Cardiac fibroblast (primary cell): ENCODE data around the gene PPP6C.
"Not testable (repeated sequence)": the region's sequence is repeated elsewhere in the genome, so short reads cannot be mapped to it uniquely, and the experiment has no call there.

ENCODE experiments used
- DNase-seq, 2 donors: peaks; one replicate each; pipeline versions ENCODE4 v3.0.0 to v3.0.0-alpha.2; 2010; ENCODE audit warnings: low read depth in 2 of 2
- H3K4me3 ChIP-seq, 2 donors: replicated peaks in 1 of 2; 1 replicate in 1 of 2; 2 replicates in 1 of 2; pipeline ENCODE4 v1.5.1; 2011; ENCODE audit warnings: low read depth in 2 of 2, low read length in 2 of 2, mild to moderate bottlenecking in 2 of 2, moderate library complexity in 1 of 2
- TF ChIP-seq, protein P1 (sequence below): IDR thresholded peaks from one replicate; pipeline ENCODE4 v1.5.1; 2011; ENCODE audit warnings: low read depth, mild to moderate bottlenecking, low read length, inconsistent platforms

PPP6C gene

DNA sequence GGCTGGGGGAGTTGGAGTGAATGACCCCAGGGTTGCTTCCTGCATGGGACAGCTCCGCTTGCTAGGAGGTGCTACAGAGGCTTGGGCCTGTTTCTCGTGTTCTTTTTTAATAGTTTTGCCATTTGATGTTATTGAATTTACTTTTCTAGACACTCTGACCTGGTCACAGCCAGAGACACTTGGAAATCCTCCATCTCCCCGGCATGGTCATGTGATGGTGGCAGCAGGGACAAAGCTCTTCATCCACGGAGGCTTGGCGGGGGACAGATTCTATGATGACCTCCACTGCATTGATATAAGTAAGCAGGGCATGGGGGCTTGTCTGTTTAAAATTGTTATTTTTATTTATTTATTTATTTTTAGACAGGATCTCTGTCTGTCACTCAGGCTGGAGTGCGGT is 38.2 kb upstream of the PPP6C start:
- DNase-seq: no peak
- TF ChIP-seq, protein P1, sequence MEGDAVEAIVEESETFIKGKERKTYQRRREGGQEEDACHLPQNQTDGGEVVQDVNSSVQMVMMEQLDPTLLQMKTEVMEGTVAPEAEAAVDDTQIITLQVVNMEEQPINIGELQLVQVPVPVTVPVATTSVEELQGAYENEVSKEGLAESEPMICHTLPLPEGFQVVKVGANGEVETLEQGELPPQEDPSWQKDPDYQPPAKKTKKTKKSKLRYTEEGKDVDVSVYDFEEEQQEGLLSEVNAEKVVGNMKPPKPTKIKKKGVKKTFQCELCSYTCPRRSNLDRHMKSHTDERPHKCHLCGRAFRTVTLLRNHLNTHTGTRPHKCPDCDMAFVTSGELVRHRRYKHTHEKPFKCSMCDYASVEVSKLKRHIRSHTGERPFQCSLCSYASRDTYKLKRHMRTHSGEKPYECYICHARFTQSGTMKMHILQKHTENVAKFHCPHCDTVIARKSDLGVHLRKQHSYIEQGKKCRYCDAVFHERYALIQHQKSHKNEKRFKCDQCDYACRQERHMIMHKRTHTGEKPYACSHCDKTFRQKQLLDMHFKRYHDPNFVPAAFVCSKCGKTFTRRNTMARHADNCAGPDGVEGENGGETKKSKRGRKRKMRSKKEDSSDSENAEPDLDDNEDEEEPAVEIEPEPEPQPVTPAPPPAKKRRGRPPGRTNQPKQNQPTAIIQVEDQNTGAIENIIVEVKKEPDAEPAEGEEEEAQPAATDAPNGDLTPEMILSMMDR: no peak

DNA sequence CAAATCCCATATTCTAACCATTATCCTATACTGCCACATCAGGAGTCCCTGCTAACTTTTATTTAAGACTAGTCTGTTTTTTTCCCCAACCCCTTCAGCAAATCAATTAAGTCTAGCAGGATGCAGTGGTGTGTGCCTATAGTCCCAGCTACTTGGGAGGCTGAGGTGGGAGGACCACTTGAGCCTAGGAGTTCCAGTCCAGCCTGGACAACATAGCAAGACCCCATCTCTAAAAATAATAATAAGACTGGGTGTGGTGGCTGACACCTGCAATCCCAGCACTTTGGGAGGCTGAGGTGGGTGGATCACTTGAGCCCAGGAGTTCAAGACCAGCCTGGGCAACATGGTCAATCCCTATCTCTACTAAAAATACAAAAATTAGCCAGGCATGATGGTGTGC is 35.3 kb upstream of the PPP6C start:
- not testable (repeated sequence) for H3K4me3 ChIP-seq, DNase-seq

More for the DNA sequence above, 38.2 kb upstream of the PPP6C start:
- no peak overlapping the region for H3K4me3 ChIP-seq

DNA sequence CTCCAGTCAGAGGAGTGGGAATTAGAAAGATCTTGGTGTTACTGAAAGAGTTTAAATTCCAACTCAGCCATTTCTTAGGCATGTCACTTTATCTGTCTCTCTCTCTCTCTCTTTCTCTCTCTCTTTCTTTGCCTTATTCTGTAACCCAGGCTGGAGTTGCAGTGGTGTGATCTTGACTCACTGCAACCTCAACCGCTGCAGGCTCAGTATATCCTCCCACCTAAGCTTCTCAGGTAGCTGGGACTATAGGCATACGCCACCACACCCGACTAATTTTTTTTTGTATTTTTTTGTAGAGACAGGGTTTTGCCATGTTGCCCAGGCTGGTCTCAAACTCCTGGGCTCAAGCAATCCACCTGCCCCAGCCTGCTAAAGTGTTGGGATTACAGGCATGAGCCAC is 29.0 kb upstream of the PPP6C start:
- DNase-seq: no peak
- TF ChIP-seq, protein P1: no peak
- no peak overlapping the region for H3K4me3 ChIP-seq

DNA sequence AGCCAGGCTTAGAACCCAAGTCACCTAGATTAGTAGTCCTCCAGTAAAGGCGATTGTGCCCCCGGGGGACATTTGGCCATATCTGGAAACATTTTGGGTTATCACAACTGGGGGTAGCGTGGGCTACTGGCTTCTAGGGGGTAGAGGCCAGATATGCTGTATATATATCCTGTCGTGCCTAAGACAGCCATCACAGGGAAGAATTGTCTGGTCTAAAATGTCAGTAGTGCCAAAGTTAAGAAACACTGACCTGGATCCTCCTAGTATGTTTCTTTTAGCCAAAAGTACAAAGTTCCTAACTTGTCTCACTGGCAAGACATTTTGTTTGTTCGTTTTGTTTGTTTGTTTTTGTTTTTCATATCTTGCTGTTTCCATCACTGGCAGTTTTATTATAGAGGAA is 24.6 kb upstream of the PPP6C start:
- DNase-seq: no peak
- TF ChIP-seq, protein P1: no peak
- H3K4me3 ChIP-seq: no peak overlapping the region

DNA sequence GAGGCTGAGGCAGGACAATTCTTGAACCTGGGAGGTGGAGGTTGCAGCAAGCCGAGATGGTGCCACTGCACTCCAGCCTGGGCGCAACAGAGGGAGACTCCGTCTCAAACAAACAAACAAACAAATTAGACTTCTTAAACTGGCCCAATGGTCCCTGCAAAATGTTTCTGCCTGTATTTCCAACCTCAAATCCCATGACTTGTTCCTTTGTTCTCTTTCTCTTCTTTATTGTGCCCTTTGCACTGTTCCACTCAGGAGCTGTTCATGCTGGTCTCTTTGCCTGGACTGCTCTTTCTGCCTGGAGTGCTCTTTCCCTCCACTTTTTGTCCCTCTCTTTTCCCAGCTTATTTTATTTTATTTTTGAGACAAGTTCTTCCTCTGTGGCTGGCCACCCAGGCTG is 14.9 kb upstream of the PPP6C start:
- TF ChIP-seq, protein P1: no peak
- DNase-seq: no peak

DNA sequence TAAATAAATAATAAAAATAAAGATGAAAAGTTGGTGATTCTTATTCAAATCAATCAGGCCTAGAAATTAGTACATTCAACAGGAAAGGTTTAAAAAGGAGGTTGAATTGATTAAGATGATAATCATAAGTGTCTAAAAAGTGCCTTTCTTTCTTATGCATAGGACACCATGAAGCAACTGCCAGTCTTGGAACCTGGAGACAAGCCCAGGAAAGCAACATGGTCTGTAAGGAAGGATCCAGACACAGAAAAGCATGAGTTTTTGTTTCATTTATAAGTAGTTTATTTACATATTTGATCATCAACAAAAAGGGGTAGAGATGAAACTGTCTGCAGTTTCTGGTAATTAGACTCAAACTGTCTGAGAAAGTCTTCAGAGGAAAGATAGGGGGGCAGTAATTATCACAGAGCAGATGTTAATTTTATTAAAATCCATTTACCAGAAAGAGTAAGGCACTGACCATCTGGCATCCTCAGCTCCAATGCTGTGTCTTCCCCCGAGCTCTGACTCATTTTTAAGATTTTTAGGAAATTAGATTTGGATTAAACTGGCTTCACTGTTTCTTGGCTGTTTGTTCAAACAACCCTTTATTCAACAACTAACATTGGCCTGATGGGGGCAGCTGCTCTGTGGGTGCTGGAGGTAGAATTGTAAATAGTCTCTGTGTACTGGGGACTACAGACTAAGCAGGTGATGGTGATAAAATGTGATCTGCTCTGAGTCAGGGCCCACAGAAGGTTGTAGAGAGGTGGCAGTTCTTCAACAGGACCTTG is 13.4 kb upstream of the PPP6C start:
- DNase-seq: no peak
- TF ChIP-seq, protein P1: no peak
- H3K4me3 ChIP-seq: no peak overlapping the region

More for the DNA sequence above, 14.9 kb upstream of the PPP6C start:
- no peak overlapping the region for H3K4me3 ChIP-seq

DNA sequence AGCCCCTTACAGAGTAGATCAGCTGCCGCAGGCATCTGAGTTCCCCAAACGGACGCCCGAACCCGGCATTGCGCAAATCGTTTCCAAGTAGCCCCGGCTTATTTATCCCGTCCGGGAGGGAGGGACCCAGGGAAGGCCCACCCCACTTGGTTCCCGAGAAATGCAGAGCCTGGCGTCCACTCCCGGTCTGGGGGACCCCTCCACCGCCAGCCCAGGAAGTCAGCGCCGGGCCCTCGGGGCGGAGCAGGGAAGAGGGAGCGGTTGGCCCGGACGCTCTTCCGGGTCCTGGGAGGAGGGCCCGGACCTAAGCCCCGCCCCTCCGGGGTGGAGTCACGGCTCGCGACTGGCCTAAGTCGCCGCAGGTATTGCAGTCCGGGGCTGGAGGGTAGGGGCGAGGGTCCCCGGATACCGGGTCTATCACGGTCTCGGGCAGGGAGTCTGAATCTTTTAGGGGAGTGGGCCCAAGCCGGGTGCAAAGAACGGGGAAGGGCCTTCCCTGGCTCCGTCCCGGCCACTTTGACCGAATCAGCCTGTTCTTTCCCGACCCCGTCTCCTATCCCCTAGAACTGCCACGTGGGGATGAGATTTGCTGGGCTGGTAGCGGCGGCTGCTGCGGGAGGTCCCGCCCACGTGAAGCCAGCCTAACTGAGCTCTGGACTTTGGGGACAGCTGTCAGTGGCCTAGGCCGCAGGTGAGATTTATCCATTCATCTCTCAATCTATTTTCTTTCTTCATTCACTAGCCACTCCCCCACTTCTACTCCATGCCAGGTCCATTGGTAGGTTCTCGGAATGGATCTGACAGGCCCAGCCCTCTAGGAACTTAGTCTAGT is 10.8 kb upstream of the PPP6C start, which contains the start of gene RABEPK:
Gene RABEPK (plus strand): TSS at position 327 of the 832 bp plus-strand sequence. CDS start 2,472 bp downstream, outside the sequence.
- peak; percentile 95 to 99 for DNase-seq
- TF ChIP-seq, protein P1: no peak
- peak within 1 kb of the TSS; percentile 82 to 83 for H3K4me3 ChIP-seq

DNA sequence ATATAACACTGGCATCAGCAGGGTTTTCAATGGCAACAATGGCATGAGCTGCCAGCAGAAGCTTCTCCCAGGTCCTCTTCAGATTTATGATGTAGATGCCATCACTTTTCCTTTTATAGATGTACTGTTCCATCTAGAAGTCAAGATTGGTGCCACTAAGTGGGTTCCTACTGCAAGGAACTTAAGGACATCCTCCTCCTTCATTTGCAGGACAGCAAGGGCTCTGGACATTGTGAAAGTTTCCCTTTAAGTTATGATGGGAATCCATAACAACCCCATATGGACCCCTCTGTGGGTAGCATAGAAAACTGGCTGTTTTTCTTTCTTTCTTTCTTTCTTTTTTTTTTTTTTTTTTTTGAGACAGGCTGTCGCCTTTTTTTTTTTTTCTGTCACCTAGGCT is 6.0 kb upstream of the PPP6C start:
- not testable (repeated sequence) for H3K4me3 ChIP-seq, DNase-seq

DNA sequence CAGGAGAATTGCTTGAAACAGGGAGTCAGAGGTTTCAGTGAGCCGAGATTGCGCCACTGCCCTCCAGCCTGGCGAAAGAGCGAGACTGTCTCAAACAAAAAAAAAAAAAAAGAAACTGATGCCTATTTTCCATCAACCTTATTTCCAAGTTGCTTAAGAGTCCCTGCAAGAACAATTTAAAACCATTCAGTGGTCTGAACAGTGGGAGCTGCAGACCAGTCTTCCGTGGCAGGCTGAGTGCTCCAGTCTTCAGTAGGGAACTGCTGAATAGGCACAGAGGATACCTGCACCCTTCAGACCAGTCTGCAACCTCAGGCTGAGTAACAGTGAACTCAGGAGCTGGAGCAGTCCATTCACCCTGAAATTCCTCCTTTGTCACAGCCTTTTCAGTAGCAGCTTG is 4.9 kb upstream of the PPP6C start:
- DNase-seq, H3K4me3 ChIP-seq: not testable (repeated sequence)
